Measurements from ENCODE around the gene KLHL1.

KLHL1 gene

GRCh38 chr13:69706807-69707206 lies 401.4 kb downstream of the KLHL1 start:
- H3K27ac ChIP-seq (replicated peaks): no peak overlapping the region
- no peak for TF ChIP-seq GABPA (IDR thresholded peaks at IDR 0.05; ENCODE audit: low read depth)
- TF ChIP-seq POLR2AphosphoS5 (IDR thresholded peaks at IDR 0.05; ENCODE audit: low read depth): no peak
- no peak for TF ChIP-seq SPI1 (IDR thresholded peaks at IDR 0.05; ENCODE audit: borderline replicate concordance, low read depth)
- no peak overlapping the region for H3K4me3 ChIP-seq (replicated peaks; ENCODE audit: insufficient read depth, low read length)
- no peaks in the 10 kb centered on the region for H3K27me3 ChIP-seq (ENCODE audit: insufficient read depth, poor library complexity, severe bottlenecking)
- no peak for DNase-seq (ENCODE audit: low read depth in 1 of 2, low spot score in 1 of 2)

GRCh38 chr13:69704311-69704710 lies 403.9 kb downstream of the KLHL1 start:
- no peak overlapping the region for H3K27ac ChIP-seq (replicated peaks)
- no peak for DNase-seq (ENCODE audit: low read depth in 1 of 2, low spot score in 1 of 2)
- TF ChIP-seq POLR2AphosphoS5 (IDR thresholded peaks at IDR 0.05; ENCODE audit: low read depth) (no peak), SPI1 (IDR thresholded peaks at IDR 0.05; ENCODE audit: borderline replicate concordance, low read depth) (no peak), REST (IDR thresholded peaks at IDR 0.05; ENCODE audit: insufficient replicate concordance, low read depth) (no peak), GABPA (IDR thresholded peaks at IDR 0.05; ENCODE audit: low read depth) (no peak), CTCF (IDR thresholded peaks at IDR 0.05; ENCODE audit: insufficient read depth, low read length) (no peak)

DNA sequence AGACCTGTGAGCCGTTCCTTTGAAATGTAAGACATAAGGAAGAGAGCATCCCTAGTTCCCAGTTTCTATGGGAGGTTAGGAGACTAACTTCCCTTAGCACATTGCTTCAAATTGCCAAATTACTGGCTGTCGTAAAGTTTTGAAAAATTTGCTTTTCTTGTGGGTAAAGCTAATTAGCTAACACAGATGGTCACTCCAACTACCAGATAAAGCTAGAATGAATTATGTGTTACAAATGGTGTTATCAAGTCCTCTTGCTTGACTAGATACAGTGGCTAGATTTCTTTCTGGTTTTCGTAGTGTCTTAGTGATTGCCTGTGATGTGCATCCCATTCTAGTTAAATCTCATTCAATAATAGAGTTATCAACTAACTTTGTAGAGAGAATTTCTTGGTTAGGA lies 417.3 kb downstream of the KLHL1 start:
- no peak overlapping the region for H3K27ac ChIP-seq (replicated peaks)
- no peak overlapping the region for H3K4me3 ChIP-seq (replicated peaks; ENCODE audit: insufficient read depth, low read length)
- no peaks in the 10 kb centered on the region for H3K27me3 ChIP-seq (ENCODE audit: insufficient read depth, poor library complexity, severe bottlenecking)
- TF ChIP-seq CTCF (IDR thresholded peaks at IDR 0.05; ENCODE audit: insufficient read depth, low read length): no peak
- TF ChIP-seq GABPA (IDR thresholded peaks at IDR 0.05; ENCODE audit: low read depth): no peak
- no peak for TF ChIP-seq SPI1 (IDR thresholded peaks at IDR 0.05; ENCODE audit: borderline replicate concordance, low read depth)
- no peak for DNase-seq (ENCODE audit: low read depth in 1 of 2, low spot score in 1 of 2)

More at GRCh38 chr13:69704311-69704710, 403.9 kb downstream of the KLHL1 start:
- no peak overlapping the region for H3K4me3 ChIP-seq (replicated peaks; ENCODE audit: insufficient read depth, low read length)
- H3K27me3 ChIP-seq (ENCODE audit: insufficient read depth, poor library complexity, severe bottlenecking): no peaks in the 10 kb centered on the region

DNA sequence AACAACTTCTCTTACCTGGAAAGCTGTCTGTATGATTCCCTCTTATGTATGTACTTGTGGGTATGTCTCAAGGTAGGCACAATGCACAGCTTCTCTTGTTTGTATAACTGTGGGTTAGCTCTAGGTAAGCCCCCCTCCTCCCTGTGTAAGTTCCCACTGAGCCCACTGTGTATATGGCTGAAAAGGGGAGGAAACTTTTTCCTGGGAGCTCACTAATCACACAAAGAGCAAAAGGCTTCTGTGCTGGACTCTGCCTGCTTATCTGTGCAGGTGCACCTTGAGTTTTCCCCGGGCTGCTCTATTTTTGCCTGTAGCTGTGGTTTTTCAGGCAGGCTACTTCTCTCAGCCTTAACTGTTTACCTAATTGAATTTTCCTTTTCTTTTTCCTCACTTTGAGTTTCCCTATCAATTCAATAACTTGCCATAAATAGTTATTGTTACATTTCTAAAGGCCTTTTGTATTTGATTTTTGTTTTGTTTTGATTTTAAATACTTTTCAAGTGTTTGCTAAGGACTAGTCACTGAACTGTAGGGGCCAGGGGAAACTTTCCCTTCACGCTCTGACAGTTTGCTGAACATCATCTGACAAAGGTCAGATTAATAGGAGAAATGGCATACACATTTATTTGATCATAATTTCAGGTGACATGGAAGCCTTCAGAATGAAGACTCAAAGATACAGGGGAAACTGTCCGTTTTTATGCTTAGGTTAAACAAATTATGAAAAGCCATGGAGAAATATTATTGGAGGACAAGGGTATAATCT lies 424.1 kb downstream of the KLHL1 start:
- no peaks in the 10 kb centered on the region for H3K27me3 ChIP-seq (ENCODE audit: insufficient read depth, poor library complexity, severe bottlenecking)
- no peak for DNase-seq (ENCODE audit: low read depth in 1 of 2, low spot score in 1 of 2)
- H3K4me3 ChIP-seq (replicated peaks; ENCODE audit: insufficient read depth, low read length): no peak overlapping the region
- no peak overlapping the region for H3K27ac ChIP-seq (replicated peaks)
- TF ChIP-seq CTCF (IDR thresholded peaks at IDR 0.05; ENCODE audit: insufficient read depth, low read length) (no peak), GABPA (IDR thresholded peaks at IDR 0.05; ENCODE audit: low read depth) (no peak), REST (IDR thresholded peaks at IDR 0.05; ENCODE audit: insufficient replicate concordance, low read depth) (no peak), SPI1 (IDR thresholded peaks at IDR 0.05; ENCODE audit: borderline replicate concordance, low read depth) (no peak), POLR2AphosphoS5 (IDR thresholded peaks at IDR 0.05; ENCODE audit: low read depth) (no peak)
